Osteoblast (primary cell): Measurements from ENCODE around the gene HFE. TPM values are rescaled to one million over a fixed set of nuclear protein-coding genes. Genes with fewer than 3 reads are reported as not detected.

Experiments used
- DNase-seq: peaks from one replicate; pipeline ENCODE4 v3.0.0; 2011; ENCODE audit warnings: low spot score, mixed read lengths; ENCODE audit not compliant: insufficient read length; ENCODE audit errors: missing footprints
- H2AFZ ChIP-seq: 2 replicates; pipeline ENCODE4 v1.6.0; 2011; ENCODE audit warnings: mild to moderate bottlenecking, low read length
- H3K27ac ChIP-seq: 2 replicates; pipeline ENCODE4 v1.5.1; 2011; ENCODE audit warnings: mild to moderate bottlenecking, low read depth, low read length, moderate library complexity
- H3K27me3 ChIP-seq: 2 replicates; pipeline ENCODE4 v1.6.0; 2012; ENCODE audit warnings: mild to moderate bottlenecking, control low read depth, inconsistent platforms, low read length, moderate library complexity; ENCODE audit not compliant: insufficient read depth
- H3K36me3 ChIP-seq: 2 replicates; pipeline ENCODE4 v1.5.1; 2011; ENCODE audit warnings: mild to moderate bottlenecking, low read length, control low read depth, moderate library complexity; ENCODE audit not compliant: insufficient read depth
- H3K4me1 ChIP-seq: 2 replicates; pipeline ENCODE4 v1.5.1; 2011; ENCODE audit warnings: mild to moderate bottlenecking, low read length, control low read depth, moderate library complexity; ENCODE audit not compliant: insufficient read depth
- H3K4me2 ChIP-seq: 2 replicates; pipeline ENCODE4 v1.6.0; 2011; ENCODE audit warnings: mild to moderate bottlenecking, low read length; ENCODE audit not compliant: insufficient read depth
- H3K4me3 ChIP-seq: fragments of 200-600 bp; sonication (generic); 3 replicates; pipeline ENCODE4 v1.5.1; 2012; ENCODE audit warnings: mild to moderate bottlenecking, low read length, inconsistent platforms; ENCODE audit not compliant: insufficient read depth
- H3K79me2 ChIP-seq: 2 replicates; pipeline ENCODE4 v1.6.0; 2012; ENCODE audit warnings: mild to moderate bottlenecking, low read length, control low read depth, inconsistent platforms; ENCODE audit not compliant: insufficient read depth
- H3K9me3 ChIP-seq: 2 replicates; pipeline ENCODE4 v1.5.1; 2011; ENCODE audit warnings: low read depth, low read length, control low read depth
- H4K20me1 ChIP-seq: 2 replicates; pipeline ENCODE4 v1.6.0; 2012; ENCODE audit warnings: mild to moderate bottlenecking, low read length, control low read depth; ENCODE audit not compliant: insufficient read depth
- CTCF ChIP-seq: IDR thresholded peaks from 2 replicates; pipeline ENCODE4 v1.5.1; 2011; ENCODE audit warnings: mild to moderate bottlenecking, low read depth, low read length, moderate library complexity; ENCODE audit errors: extremely low read depth
- total RNA-seq: library from RNA; depleted of rRNA; stranded (reverse); fragments of >200 nt; gene quantifications from 2 replicates; pipeline ENCODE4 v1.2.3, GENCODE V29; 2012

The HFE gene
- total RNA-seq, 1 donor = 14.1 TPM

GRCh38 chr6:26105842-26106241 is 18.6 kb downstream of the HFE start:
- Histone ChIP-seq H2AFZ (no peak overlapping the region), H3K4me1 (peaks cover 12% of the 10 kb centered on the region), H3K36me3 (no peaks in the 10 kb centered on the region), H3K27ac (no peak overlapping the region), H3K27me3 (no peaks in the 10 kb centered on the region), H3K9me3 (no peaks in the 10 kb centered on the region), H3K4me2 (no peak overlapping the region), H3K4me3 (no peak overlapping the region), H4K20me1 (no peaks in the 10 kb centered on the region), H3K79me2 (no peaks in the 10 kb centered on the region)
- TF ChIP-seq CTCF = no peak
- peak; percentile 38 for DNase-seq

- Histone ChIP-seq H3K4me2 (no peak overlapping the region), H3K9me3 (no peaks in the 10 kb centered on the region), H4K20me1 (no peaks in the 10 kb centered on the region), H3K27me3 (no peaks in the 10 kb centered on the region), H3K4me3 (no peak overlapping the region), H3K79me2 (no peaks in the 10 kb centered on the region), H2AFZ (no peak overlapping the region), H3K36me3 (no peaks in the 10 kb centered on the region), H3K4me1 (peaks cover 6% of the 10 kb centered on the region), H3K27ac (no peak overlapping the region)
- no peak for DNase-seq
- no peak for TF ChIP-seq CTCF
Measured at GRCh38 chr6:26107935-26108334, 20.7 kb downstream of the HFE start.

GRCh38 chr6:26109772-26110171 is 22.5 kb downstream of the HFE start:
- no peaks in the 10 kb centered on the region for H4K20me1 ChIP-seq
- H2AFZ ChIP-seq = no peak overlapping the region
- no peaks in the 10 kb centered on the region for H3K79me2 ChIP-seq
- TF ChIP-seq CTCF = no peak
- H3K4me1 ChIP-seq = no peaks in the 10 kb centered on the region
- no peaks in the 10 kb centered on the region for H3K36me3 ChIP-seq
- DNase-seq = no peak
- H3K4me2 ChIP-seq = no peak overlapping the region
- no peaks in the 10 kb centered on the region for H3K9me3 ChIP-seq
- H3K27ac ChIP-seq = no peak overlapping the region
- no peak overlapping the region for H3K4me3 ChIP-seq
- H3K27me3 ChIP-seq = no peaks in the 10 kb centered on the region

- no peaks in the 10 kb centered on the region for H3K9me3 ChIP-seq
- no peak for TF ChIP-seq CTCF
- H3K4me3 ChIP-seq = no peak overlapping the region
- no peak for DNase-seq
- H3K4me1 ChIP-seq = no peaks in the 10 kb centered on the region
- H2AFZ ChIP-seq = no peak overlapping the region
- no peaks in the 10 kb centered on the region for H3K79me2 ChIP-seq
- no peak overlapping the region for H3K4me2 ChIP-seq
- H3K36me3 ChIP-seq = no peaks in the 10 kb centered on the region
- H3K27ac ChIP-seq = no peak overlapping the region
- H4K20me1 ChIP-seq = no peaks in the 10 kb centered on the region
- no peaks in the 10 kb centered on the region for H3K27me3 ChIP-seq
Measured at GRCh38 chr6:26113570-26113969, 26.3 kb downstream of the HFE start.
